ENCODE results near the gene ZNF175.
"Not testable (repeated sequence)": the region's sequence is repeated elsewhere in the genome, so short reads cannot be mapped to it uniquely, and the experiment has no call there.

DNA sequence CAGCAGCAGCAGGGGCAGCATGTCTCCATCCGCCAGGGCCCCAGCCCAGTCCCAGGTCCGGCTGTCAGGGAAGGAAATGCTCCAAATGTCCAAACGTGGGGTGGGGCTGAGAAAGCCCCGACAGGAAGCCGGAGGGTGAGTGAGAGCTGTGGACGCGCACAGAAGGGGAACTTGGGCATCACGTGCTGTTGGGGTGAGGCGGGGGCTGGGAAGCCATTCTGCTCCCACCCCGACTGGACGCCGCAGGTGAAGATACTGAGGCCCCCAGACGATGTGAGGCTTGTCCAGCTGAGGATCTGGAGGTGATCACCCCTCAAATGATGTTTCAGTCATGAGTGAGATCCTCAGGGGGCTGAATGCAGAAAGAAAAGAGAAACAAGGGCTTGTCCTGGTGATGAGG is 59.2 kb downstream of the ZNF175 start, which contains the start of gene SIGLEC5:
- TF ChIP-seq, protein P1, sequence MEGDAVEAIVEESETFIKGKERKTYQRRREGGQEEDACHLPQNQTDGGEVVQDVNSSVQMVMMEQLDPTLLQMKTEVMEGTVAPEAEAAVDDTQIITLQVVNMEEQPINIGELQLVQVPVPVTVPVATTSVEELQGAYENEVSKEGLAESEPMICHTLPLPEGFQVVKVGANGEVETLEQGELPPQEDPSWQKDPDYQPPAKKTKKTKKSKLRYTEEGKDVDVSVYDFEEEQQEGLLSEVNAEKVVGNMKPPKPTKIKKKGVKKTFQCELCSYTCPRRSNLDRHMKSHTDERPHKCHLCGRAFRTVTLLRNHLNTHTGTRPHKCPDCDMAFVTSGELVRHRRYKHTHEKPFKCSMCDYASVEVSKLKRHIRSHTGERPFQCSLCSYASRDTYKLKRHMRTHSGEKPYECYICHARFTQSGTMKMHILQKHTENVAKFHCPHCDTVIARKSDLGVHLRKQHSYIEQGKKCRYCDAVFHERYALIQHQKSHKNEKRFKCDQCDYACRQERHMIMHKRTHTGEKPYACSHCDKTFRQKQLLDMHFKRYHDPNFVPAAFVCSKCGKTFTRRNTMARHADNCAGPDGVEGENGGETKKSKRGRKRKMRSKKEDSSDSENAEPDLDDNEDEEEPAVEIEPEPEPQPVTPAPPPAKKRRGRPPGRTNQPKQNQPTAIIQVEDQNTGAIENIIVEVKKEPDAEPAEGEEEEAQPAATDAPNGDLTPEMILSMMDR (IDR thresholded peaks at IDR 0.05): not testable (repeated sequence)
- TF ChIP-seq POLR2AphosphoS5 (IDR thresholded peaks at IDR 0.05): not testable (repeated sequence)
